Ascending aorta (tissue), 2 donors: ENCODE data around the gene MICOS13. TPM values are rescaled to one million over a fixed set of nuclear protein-coding genes. Genes with fewer than 3 reads are reported as not detected.

ENCODE experiments used
- DNase-seq, 2 donors: peaks; one replicate each; pipeline ENCODE4 v3.0.0-alpha.2; 2019; ENCODE audit warnings: low spot score in 2 of 2
- H3K27ac ChIP-seq, 2 donors: fragments of 200-600 bp; sonication (generic); one replicate each; pipeline ENCODE4 v1.5.1; 2016 to 2017; ENCODE audit warnings: mild to moderate bottlenecking in 1 of 2
- H3K27me3 ChIP-seq: fragments of 200-600 bp; sonication (generic); one replicate; pipeline ENCODE4 v1.5.1; 2017
- H3K36me3 ChIP-seq, 2 donors: fragments of 200-600 bp; sonication (generic); one replicate each; pipeline ENCODE4 v1.5.1; 2016
- H3K4me1 ChIP-seq, 2 donors: fragments of 200-600 bp; sonication (generic); one replicate each; pipeline ENCODE4 v1.5.1; 2016 to 2017; ENCODE audit warnings: mild to moderate bottlenecking in 1 of 2
- H3K4me3 ChIP-seq, 2 donors: fragments of 200-600 bp; sonication (generic); one replicate each; pipeline ENCODE4 v1.5.1; 2016 to 2017; ENCODE audit warnings: mild to moderate bottlenecking in 1 of 2
- H3K9me3 ChIP-seq, 2 donors: fragments of 200-600 bp; sonication (generic); one replicate each; pipeline ENCODE4 v1.5.1; 2016
- intact Hi-C: fragments of 100-400 bp; cut with DNase I; formaldehyde crosslinking; loops from one replicate; pipeline ENCODE4 v1.15.1; 2023
- total RNA-seq: library from RNA; depleted of rRNA; stranded (reverse); fragments of >200 nt; gene quantifications from one replicate; pipeline ENCODE4 v1.1.0, GENCODE V29; 2016
- TF ChIP-seq, protein P1 (sequence below), 3 experiments: fragments of 200-600 bp in 2 of 3; fragments of 450-650 bp in 1 of 3; sonication (generic) in 2 of 3; IDR thresholded peaks; one replicate each; pipeline ENCODE4 v1.5.1; 2016 to 2019; ENCODE audit warnings: antibody characterized with exemption in 3 of 3, mild to moderate bottlenecking in 1 of 3, moderate library complexity in 1 of 3

MICOS13 gene
- total RNA-seq, 1 donor from 2014 or later = 75.6 TPM

DNA sequence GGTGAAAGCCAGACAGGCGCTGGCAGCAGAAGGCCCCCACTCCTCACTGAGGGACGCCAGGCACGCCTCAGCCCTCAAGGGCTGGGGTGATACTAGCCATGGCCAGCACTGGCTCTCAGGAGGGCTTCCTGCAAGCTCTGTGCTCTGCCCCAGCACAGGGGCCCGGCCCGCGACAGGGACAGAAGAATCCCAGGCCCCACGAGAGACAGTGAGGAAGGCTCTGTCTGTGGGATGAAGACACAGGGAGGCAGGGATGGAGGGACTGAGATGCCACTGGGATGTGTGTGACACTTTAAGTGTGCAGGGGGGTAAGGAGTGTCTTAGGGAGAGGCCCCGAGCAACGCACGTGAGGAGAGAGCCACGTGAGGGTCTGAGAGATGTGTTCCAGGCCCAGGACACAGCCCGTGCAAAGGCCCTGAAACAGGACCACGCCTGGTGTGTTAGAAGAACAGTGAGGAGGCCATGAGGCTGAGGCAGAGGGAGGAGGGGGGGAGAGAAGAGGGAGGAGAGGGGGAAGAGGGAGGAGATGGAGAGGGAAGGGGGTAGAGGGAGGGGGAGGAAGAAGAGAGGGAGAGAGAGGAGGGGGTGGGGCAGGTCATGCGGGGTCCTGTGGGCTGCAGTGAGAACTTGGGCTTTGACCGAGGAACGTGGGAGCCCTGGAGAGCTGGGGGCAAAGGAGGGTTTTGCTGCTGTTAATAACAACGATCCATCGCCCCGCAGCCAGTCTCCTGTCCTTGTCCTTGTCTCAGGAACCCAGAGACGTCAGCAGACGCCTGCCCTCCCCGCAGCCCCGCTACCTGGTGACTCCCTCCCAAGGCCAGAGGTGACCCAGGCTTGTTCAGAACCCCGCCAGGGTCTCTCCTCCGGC, 16.9 kb upstream of the MICOS13 start:
- TF ChIP-seq, protein P1, sequence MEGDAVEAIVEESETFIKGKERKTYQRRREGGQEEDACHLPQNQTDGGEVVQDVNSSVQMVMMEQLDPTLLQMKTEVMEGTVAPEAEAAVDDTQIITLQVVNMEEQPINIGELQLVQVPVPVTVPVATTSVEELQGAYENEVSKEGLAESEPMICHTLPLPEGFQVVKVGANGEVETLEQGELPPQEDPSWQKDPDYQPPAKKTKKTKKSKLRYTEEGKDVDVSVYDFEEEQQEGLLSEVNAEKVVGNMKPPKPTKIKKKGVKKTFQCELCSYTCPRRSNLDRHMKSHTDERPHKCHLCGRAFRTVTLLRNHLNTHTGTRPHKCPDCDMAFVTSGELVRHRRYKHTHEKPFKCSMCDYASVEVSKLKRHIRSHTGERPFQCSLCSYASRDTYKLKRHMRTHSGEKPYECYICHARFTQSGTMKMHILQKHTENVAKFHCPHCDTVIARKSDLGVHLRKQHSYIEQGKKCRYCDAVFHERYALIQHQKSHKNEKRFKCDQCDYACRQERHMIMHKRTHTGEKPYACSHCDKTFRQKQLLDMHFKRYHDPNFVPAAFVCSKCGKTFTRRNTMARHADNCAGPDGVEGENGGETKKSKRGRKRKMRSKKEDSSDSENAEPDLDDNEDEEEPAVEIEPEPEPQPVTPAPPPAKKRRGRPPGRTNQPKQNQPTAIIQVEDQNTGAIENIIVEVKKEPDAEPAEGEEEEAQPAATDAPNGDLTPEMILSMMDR (IDR thresholded peaks at IDR 0.05) = no peak
- Histone ChIP-seq H3K27me3 (no peaks in the 10 kb centered on the region), H3K9me3 (no peaks in the 10 kb centered on the region), H3K4me3 (no peak overlapping the region), H3K4me1 (no peaks in the 10 kb centered on the region), H3K36me3 (peaks cover 81 to 85% of the 10 kb centered on the region in 2 donors), H3K27ac (no peak overlapping the region)
- intact Hi-C loops = no loop called here
- DNase-seq = no peak

DNA sequence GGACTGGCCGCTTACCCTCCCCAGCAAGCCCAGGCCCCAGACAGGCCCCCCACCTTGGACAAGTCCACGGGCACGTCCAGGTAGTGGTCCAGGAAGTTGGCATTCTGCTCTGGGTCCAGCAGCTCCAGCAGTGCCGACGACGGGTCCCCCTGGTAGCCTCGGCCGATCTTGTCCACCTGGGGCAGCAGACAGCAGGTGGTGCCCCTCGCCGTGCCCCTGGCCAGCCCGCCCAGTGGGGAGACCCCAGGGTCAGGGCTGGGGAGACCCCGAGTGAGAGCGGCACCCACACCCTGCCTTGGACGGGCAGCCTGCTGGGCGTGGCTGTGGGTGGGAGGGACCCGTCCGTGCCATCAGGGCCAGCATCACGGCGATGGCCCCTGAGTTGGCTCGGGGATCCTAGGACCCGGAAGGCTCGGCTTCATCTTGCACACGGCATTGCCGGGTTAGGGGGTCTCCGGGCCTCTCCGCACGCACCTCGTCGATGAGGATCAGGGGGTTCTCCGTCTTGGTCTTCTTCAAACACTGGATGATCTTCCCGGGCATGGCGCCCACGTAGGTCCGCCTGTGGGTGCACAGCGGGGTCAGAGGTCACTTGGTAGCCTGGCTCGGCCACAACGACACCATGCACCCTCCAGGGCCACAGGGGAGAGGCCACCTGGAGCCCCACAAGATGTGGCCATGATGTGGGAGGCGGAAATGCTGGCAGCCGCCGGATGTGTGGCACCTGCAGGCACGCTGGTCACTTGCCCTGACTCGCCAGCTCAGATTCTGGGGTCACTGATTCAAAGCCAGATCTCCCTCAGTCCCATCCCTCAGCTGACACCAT, 16.1 kb upstream of the MICOS13 start:
- DNase-seq = no peak
- no peaks in the 10 kb centered on the region for H3K9me3 ChIP-seq
- no peaks in the 10 kb centered on the region for H3K27me3 ChIP-seq
- H3K4me1 ChIP-seq = peaks cover 0 to 4% of the 10 kb centered on the region in 2 donors
- H3K36me3 ChIP-seq = peaks cover 86 to 90% of the 10 kb centered on the region in 2 donors
- intact Hi-C loops = no loop called here
- no peak overlapping the region for H3K4me3 ChIP-seq
- TF ChIP-seq, protein P1 (IDR thresholded peaks at IDR 0.05) = no peak
- H3K27ac ChIP-seq = no peak overlapping the region

DNA sequence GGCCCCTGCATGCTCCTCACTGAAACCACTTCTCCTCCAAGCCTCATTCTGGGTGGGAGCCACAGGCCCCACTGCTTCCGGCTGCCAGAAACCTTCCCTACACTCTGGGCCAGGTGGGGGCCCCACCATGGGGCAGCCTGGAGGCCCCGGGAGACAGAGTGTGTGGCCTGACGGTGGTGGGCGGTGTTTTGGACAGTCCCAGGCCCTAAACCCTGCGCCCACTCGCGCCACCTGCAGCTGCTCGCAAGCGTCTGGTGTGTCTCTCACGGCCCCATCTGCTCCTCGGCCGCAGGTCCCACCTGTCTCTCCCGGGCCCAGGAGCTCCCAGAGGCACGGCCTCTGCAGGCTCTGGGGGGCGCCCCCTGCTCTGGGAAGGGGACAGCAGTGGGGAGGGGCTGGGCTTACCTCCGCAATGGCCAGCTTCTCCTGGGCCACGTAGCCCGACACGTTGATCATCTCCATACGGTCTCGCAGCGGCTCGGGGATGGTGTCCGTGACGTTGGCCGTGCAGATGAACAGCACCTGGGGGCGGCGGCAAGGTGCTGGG, 15.4 kb upstream of the MICOS13 start:
- Histone ChIP-seq H3K9me3 (no peaks in the 10 kb centered on the region), H3K27me3 (no peaks in the 10 kb centered on the region), H3K27ac (no peak overlapping the region), H3K36me3 (peaks cover 83 to 84% of the 10 kb centered on the region in 2 donors), H3K4me3 (no peak overlapping the region), H3K4me1 (peaks cover 5 to 10% of the 10 kb centered on the region in 2 donors)
- intact Hi-C loops = no loop called here
- DNase-seq = no peak
- TF ChIP-seq, protein P1 (IDR thresholded peaks at IDR 0.05) = no peak

DNA sequence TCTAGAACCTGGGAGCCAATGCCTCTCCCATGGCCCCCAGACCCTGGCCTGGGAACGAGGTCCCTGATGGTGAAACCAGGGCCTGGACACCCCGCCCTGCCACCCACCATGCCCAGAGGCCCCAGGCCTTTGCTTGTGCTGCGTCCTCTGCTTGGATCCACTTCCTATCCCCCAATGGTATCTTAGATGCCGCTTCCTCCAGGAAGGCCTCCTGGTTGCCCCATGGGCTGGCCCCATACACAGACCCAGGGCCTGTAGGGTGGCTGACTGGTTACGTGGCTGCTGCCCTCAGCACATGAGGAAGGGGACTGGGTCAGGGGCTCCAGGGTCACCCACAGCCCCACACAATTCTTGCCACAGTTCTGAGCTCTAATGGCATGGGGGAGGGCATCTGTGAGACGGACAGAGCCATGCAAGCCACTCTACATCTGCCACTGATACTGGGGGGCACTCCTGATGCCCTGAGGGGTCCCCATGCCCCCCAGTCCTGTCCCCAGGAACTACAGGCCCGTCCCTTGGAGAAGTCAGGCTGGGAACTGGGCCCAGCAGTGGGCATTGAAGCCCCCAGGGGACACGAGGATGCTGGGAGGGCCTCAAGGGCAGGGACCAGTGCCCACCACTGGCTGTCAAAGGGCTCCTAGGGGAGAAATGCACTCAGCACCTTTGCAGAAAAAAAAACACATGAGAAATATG, 14.8 kb upstream of the MICOS13 start:
- H3K4me1 ChIP-seq = peaks cover 5 to 11% of the 10 kb centered on the region in 2 donors
- TF ChIP-seq, protein P1 (IDR thresholded peaks at IDR 0.05) = no peak
- no peak overlapping the region for H3K27ac ChIP-seq
- intact Hi-C loops = no loop called here
- no peak for DNase-seq
- no peak overlapping the region for H3K4me3 ChIP-seq
- peaks cover 77 to 78% of the 10 kb centered on the region in 2 donors for H3K36me3 ChIP-seq
- no peaks in the 10 kb centered on the region for H3K9me3 ChIP-seq
- H3K27me3 ChIP-seq = no peaks in the 10 kb centered on the region
